ENCODE results near the gene CDC16.

The CDC16 gene

GRCh38 chr13:114204894-114205293 is 29.8 kb upstream of the CDC16 start:
- TF ChIP-seq CTCF (conservative IDR thresholded peaks at IDR 0.05; ENCODE audit: low read length) (no peak), EZH2phosphoT487 (IDR thresholded peaks at IDR 0.05; ENCODE audit: borderline replicate concordance) (no peak)
- Histone ChIP-seq H3F3A (ENCODE audit: low read depth) (no peaks in the 10 kb centered on the region), H3K27me3 (ENCODE audit: insufficient read depth, low read length, poor library complexity, severe bottlenecking) (no peaks in the 10 kb centered on the region), H2AFZ (ENCODE audit: low read length) (no peak overlapping the region), H4K20me1 (ENCODE audit: insufficient read depth, low read length, poor library complexity, severe bottlenecking) (no peaks in the 10 kb centered on the region), H3K4me1 (ENCODE audit: insufficient read depth, low read length, poor library complexity, severe bottlenecking) (peaks cover 26% of the 10 kb centered on the region), H3K4me3 (ENCODE audit: low read length, poor library complexity, severe bottlenecking) (no peak overlapping the region), H3K9me2 (replicated peaks; ENCODE audit: low read depth, low read length) (no peaks in the 10 kb centered on the region), H3K4me2 (ENCODE audit: low read depth, low read length, poor library complexity, severe bottlenecking) (no peak overlapping the region), H3K79me2 (ENCODE audit: insufficient read depth, low read length) (no peaks in the 10 kb centered on the region), H3K9me3 (ENCODE audit: insufficient read depth, low read depth, low read length) (no peaks in the 10 kb centered on the region), H3K36me3 (ENCODE audit: insufficient read depth, low read length) (no peaks in the 10 kb centered on the region), H3K9ac (ENCODE audit: low read depth, low read length, poor library complexity, severe bottlenecking) (no peak overlapping the region)

GRCh38 chr13:114208134-114208533 is 26.6 kb upstream of the CDC16 start:
- Histone ChIP-seq H2AFZ (ENCODE audit: low read length) (no peak overlapping the region), H3K4me2 (ENCODE audit: low read depth, low read length, poor library complexity, severe bottlenecking) (no peak overlapping the region), H3K79me2 (ENCODE audit: insufficient read depth, low read length) (no peaks in the 10 kb centered on the region), H3K36me3 (ENCODE audit: insufficient read depth, low read length) (no peaks in the 10 kb centered on the region), H3K4me3 (ENCODE audit: low read length, poor library complexity, severe bottlenecking) (no peak overlapping the region), H3K9me3 (ENCODE audit: insufficient read depth, low read depth, low read length) (no peaks in the 10 kb centered on the region), H3K4me1 (ENCODE audit: insufficient read depth, low read length, poor library complexity, severe bottlenecking) (peaks cover 21% of the 10 kb centered on the region), H4K20me1 (ENCODE audit: insufficient read depth, low read length, poor library complexity, severe bottlenecking) (no peaks in the 10 kb centered on the region), H3K9ac (ENCODE audit: low read depth, low read length, poor library complexity, severe bottlenecking) (no peak overlapping the region), H3K9me2 (replicated peaks; ENCODE audit: low read depth, low read length) (no peaks in the 10 kb centered on the region), H3F3A (ENCODE audit: low read depth) (no peaks in the 10 kb centered on the region), H3K27me3 (ENCODE audit: insufficient read depth, low read length, poor library complexity, severe bottlenecking) (no peaks in the 10 kb centered on the region)
- TF ChIP-seq EZH2phosphoT487 (IDR thresholded peaks at IDR 0.05; ENCODE audit: borderline replicate concordance) (no peak), CTCF (conservative IDR thresholded peaks at IDR 0.05; ENCODE audit: low read length) (no peak)

GRCh38 chr13:114211446-114212157 is 23.1 kb upstream of the CDC16 start:
- Histone ChIP-seq H3K79me2 (ENCODE audit: insufficient read depth, low read length) (no peaks in the 10 kb centered on the region), H4K20me1 (ENCODE audit: insufficient read depth, low read length, poor library complexity, severe bottlenecking) (no peaks in the 10 kb centered on the region), H3K4me1 (ENCODE audit: insufficient read depth, low read length, poor library complexity, severe bottlenecking) (peaks cover 4% of the 10 kb centered on the region), H3K9me2 (replicated peaks; ENCODE audit: low read depth, low read length) (no peaks in the 10 kb centered on the region), H3K36me3 (ENCODE audit: insufficient read depth, low read length) (no peaks in the 10 kb centered on the region), H3K27me3 (ENCODE audit: insufficient read depth, low read length, poor library complexity, severe bottlenecking) (no peaks in the 10 kb centered on the region), H3K9ac (ENCODE audit: low read depth, low read length, poor library complexity, severe bottlenecking) (no peak overlapping the region), H2AFZ (ENCODE audit: low read length) (no peak overlapping the region), H3K9me3 (ENCODE audit: insufficient read depth, low read depth, low read length) (no peaks in the 10 kb centered on the region), H3K4me2 (ENCODE audit: low read depth, low read length, poor library complexity, severe bottlenecking) (no peak overlapping the region), H3F3A (ENCODE audit: low read depth) (no peaks in the 10 kb centered on the region), H3K4me3 (ENCODE audit: low read length, poor library complexity, severe bottlenecking) (no peak overlapping the region)
- TF ChIP-seq EZH2phosphoT487 (IDR thresholded peaks at IDR 0.05; ENCODE audit: borderline replicate concordance) = no peak
- no peak for TF ChIP-seq CTCF (conservative IDR thresholded peaks at IDR 0.05; ENCODE audit: low read length)

Data from Loucy (cell line).